A673 (cell line): Measurements from ENCODE around the gene DAZAP2.

Source experiments
- CTCF ChIP-seq: fragments of 300-800, 200-600 bp; sonication (generic); conservative IDR thresholded peaks from 2 replicates; pipeline ENCODE4 v1.5.1; 2017; ENCODE audit warnings: low read depth, mild to moderate bottlenecking, antibody characterized with exemption, low read length, moderate library complexity, mixed read lengths
- EZH2 ChIP-seq: fragments of 200-600 bp; sonication (generic); IDR thresholded peaks from 2 replicates; pipeline ENCODE4 v1.6.1; 2017; ENCODE audit warnings: borderline replicate concordance, low read depth, mild to moderate bottlenecking, mixed read lengths, antibody characterized with exemption, low read length; ENCODE audit not compliant: poor library complexity, severe bottlenecking

- no peak for TF ChIP-seq EZH2
- peak; percentile 40; the same call in 1 of the 2 replicates for TF ChIP-seq CTCF
These were observed at the start of gene DAZAP2 for GRCh38 chr12:51238510-51239334.
